OCI-LY7 (cell line): ENCODE data around the gene KRTAP5-7. TPM values are rescaled to one million over a fixed set of nuclear protein-coding genes. Genes with fewer than 3 reads are reported as not detected.

Experiments used
- BruUV-seq: library from RNA; stranded (reverse); fragments of 400-500 nt; replicated peaks from 2 replicates; lab custom pipeline; 2021; lab: Mats Ljungman, UMichigan
- CTCF ChIA-PET: fragments of 300-600 bp; sonication (Branson Sonifier 250); formaldehyde crosslinking; loops from one replicate; lab custom pipeline; 2022; ENCODE audit warnings: antibody characterized with exemption; ENCODE audit not compliant: unreplicated experiment; lab: Charles Lee
- POLR2A ChIA-PET: fragments of 300-600 bp; sonication (Branson Sonifier 250); formaldehyde crosslinking; loops from one replicate; lab custom pipeline; 2022; ENCODE audit warnings: antibody characterized with exemption; lab: Charles Lee
- DNase-seq: peaks from one replicate; pipeline ENCODE4 v3.0.0-alpha.2; 2015; ENCODE audit warnings: low spot score
- H2AFZ ChIP-seq: fragments of 200-600 bp; sonication (generic), shearing (Covaris generic); 2 replicates; pipeline ENCODE4 v1.6.1; 2014; ENCODE audit warnings: mild to moderate bottlenecking, antibody characterized with exemption, low read length, moderate library complexity
- H3K27ac ChIP-seq: fragments of 200-600 bp; sonication (generic); 2 replicates; pipeline ENCODE4 v1.5.1; 2014; ENCODE audit warnings: mixed run types, low read depth, mild to moderate bottlenecking, moderate library complexity, low read length, inconsistent platforms; ENCODE audit not compliant: poor library complexity, severe bottlenecking
- H3K36me3 ChIP-seq: fragments of 200-600 bp; sonication (generic); 2 replicates; pipeline ENCODE4 v1.6.1; 2014; ENCODE audit warnings: mild to moderate bottlenecking, antibody characterized with exemption, low read length, moderate library complexity, mixed read lengths; ENCODE audit not compliant: insufficient read depth
- H3K4me1 ChIP-seq: fragments of 200-600 bp; sonication (generic); 2 replicates; pipeline ENCODE4 v1.5.1; 2014; ENCODE audit warnings: mild to moderate bottlenecking, low read length; ENCODE audit not compliant: insufficient read depth, poor library complexity, severe bottlenecking
- H3K4me2 ChIP-seq: fragments of 200-600 bp; sonication (generic); 2 replicates; pipeline ENCODE4 v1.6.1; 2014; ENCODE audit warnings: mild to moderate bottlenecking, low read length
- H3K4me3 ChIP-seq: fragments of 200-600 bp; sonication (generic); 2 replicates; pipeline ENCODE4 v1.5.1; 2014; ENCODE audit warnings: mild to moderate bottlenecking, low read depth, low read length; ENCODE audit not compliant: poor library complexity, severe bottlenecking
- H3K79me2 ChIP-seq: fragments of 200-600 bp; sonication (generic); 2 replicates; pipeline ENCODE4 v1.6.1; 2016; ENCODE audit warnings: low read depth, mild to moderate bottlenecking, low read length, moderate library complexity, mixed read lengths; ENCODE audit not compliant: insufficient read depth
- H3K9me2 ChIP-seq: fragments of 200-600 bp; sonication (generic); 2 replicates; pipeline ENCODE4 v1.6.1; 2016; ENCODE audit warnings: mild to moderate bottlenecking, low read length, mixed read lengths; ENCODE audit not compliant: insufficient read depth
- H3K9me3 ChIP-seq: fragments of 200-600 bp; sonication (generic); 2 replicates; pipeline ENCODE4 v1.6.1; 2014; ENCODE audit warnings: mild to moderate bottlenecking, mixed run types, low read length, mixed read lengths
- H4K20me1 ChIP-seq: fragments of 200-600 bp; sonication (generic); 2 replicates; pipeline ENCODE4 v1.6.1; 2014; ENCODE audit warnings: mild to moderate bottlenecking, antibody characterized with exemption, low read length, moderate library complexity, mixed read lengths; ENCODE audit not compliant: insufficient read depth
- CTCF ChIP-seq: fragments of 200-600 bp; sonication (generic); conservative IDR thresholded peaks from 2 replicates; pipeline ENCODE4 v1.5.1; 2014; ENCODE audit warnings: mild to moderate bottlenecking, antibody characterized with exemption, low read length, moderate library complexity, mixed read lengths
- EZH2phosphoT487 ChIP-seq: fragments of 200-600 bp; sonication (generic); IDR thresholded peaks from 2 replicates; pipeline ENCODE4 v1.6.1; 2018; ENCODE audit warnings: low read depth, borderline replicate concordance, mild to moderate bottlenecking, mixed run types, antibody characterized with exemption, low read length, moderate library complexity, mixed read lengths
- intact Hi-C: fragments of 100-400 bp; cut with micrococcal nuclease; formaldehyde crosslinking; loops from one replicate; pipeline ENCODE4 v1.10.0; 2022; ENCODE audit not compliant: unreplicated experiment
- total RNA-seq, 2 experiments: library from RNA; depleted of rRNA in 1 of 2; stranded (reverse); fragments of >200 nt in 1 of 2; shearing (Covaris generic) in 1 of 2; gene quantifications; 2 replicates each; pipeline ENCODE4 v1.2.3, GENCODE V29; 2014 to 2022

Gene KRTAP5-7
- total RNA-seq, 2 experiments from 2014 or later = not detected

GRCh38 chr11:71558996-71559395 is 31.9 kb downstream of the KRTAP5-7 start:
- DNase-seq = no peak
- TF ChIP-seq CTCF = no peak
- TF ChIP-seq EZH2phosphoT487 = no peak
- Histone ChIP-seq H3K36me3 (no peaks in the 10 kb centered on the region), H4K20me1 (no peaks in the 10 kb centered on the region), H3K79me2 (no peaks in the 10 kb centered on the region), H3K9me2 (no peaks in the 10 kb centered on the region), H3K4me3 (no peak overlapping the region), H2AFZ (no peak overlapping the region), H3K27ac (no peak overlapping the region), H3K4me2 (no peak overlapping the region), H3K9me3 (no peaks in the 10 kb centered on the region), H3K4me1 (no peaks in the 10 kb centered on the region)
- no TSS peak for BruUV-seq
- CTCF ChIA-PET = no interaction called here
- POLR2A ChIA-PET = no interaction called here
- intact Hi-C loops = no loop called here

GRCh38 chr11:71562120-71562519 is 35.1 kb downstream of the KRTAP5-7 start:
- H3K27ac ChIP-seq = no peak overlapping the region
- no peak overlapping the region for H2AFZ ChIP-seq
- BruUV-seq = no TSS peak
- POLR2A ChIA-PET = no interaction called here
- H3K4me3 ChIP-seq = no peak overlapping the region
- TF ChIP-seq EZH2phosphoT487 (no peak), CTCF (no peak)
- no peaks in the 10 kb centered on the region for H3K4me1 ChIP-seq
- H3K9me3 ChIP-seq = no peaks in the 10 kb centered on the region
- no peaks in the 10 kb centered on the region for H3K79me2 ChIP-seq
- H4K20me1 ChIP-seq = no peaks in the 10 kb centered on the region
- no peak for DNase-seq
- H3K36me3 ChIP-seq = no peaks in the 10 kb centered on the region
- H3K9me2 ChIP-seq = no peaks in the 10 kb centered on the region
- CTCF ChIA-PET = no interaction called here
- intact Hi-C loops = no loop called here
- no peak overlapping the region for H3K4me2 ChIP-seq

GRCh38 chr11:71563406-71563805 is 36.3 kb downstream of the KRTAP5-7 start:
- H3K27ac ChIP-seq = no peak overlapping the region
- no peaks in the 10 kb centered on the region for H3K36me3 ChIP-seq
- ChIA-PET CTCF (interaction anchor here (1.1 kb wide), 1 partner anchor 63 kb away, joined by 3 read pairs; no protein-coding TSS in a partner anchor), POLR2A (interaction anchor here (0.6 kb wide), 1 partner anchor 111 kb away, joined by 3 read pairs; no protein-coding TSS in a partner anchor)
- DNase-seq = peak; percentile 34
- H3K9me3 ChIP-seq = no peaks in the 10 kb centered on the region
- TF ChIP-seq CTCF (peak; percentile 71), EZH2phosphoT487 (no peak)
- no peak overlapping the region for H3K4me2 ChIP-seq
- no peaks in the 10 kb centered on the region for H4K20me1 ChIP-seq
- no peaks in the 10 kb centered on the region for H3K4me1 ChIP-seq
- H3K4me3 ChIP-seq = no peak overlapping the region
- no TSS peak for BruUV-seq
- H2AFZ ChIP-seq = no peak overlapping the region
- intact Hi-C loops = no loop called here
- H3K9me2 ChIP-seq = no peaks in the 10 kb centered on the region
- H3K79me2 ChIP-seq = no peaks in the 10 kb centered on the region
